Astrocyte of the cerebellum (primary cell): ENCODE data around the gene POLN.

Experiments
- DNase-seq: peaks from one replicate; pipeline ENCODE4 v3.0.0-alpha.2; 2011; ENCODE audit warnings: low read depth
- H3K4me3 ChIP-seq: 2 replicates; pipeline ENCODE4 v1.5.1; 2011; ENCODE audit warnings: mild to moderate bottlenecking, low read depth, low read length, moderate library complexity
- in situ Hi-C: cut with HindIII; loops from 2 replicates; pipeline ENCODE4 v1.10.0; 2017; ENCODE audit warnings: low sequenced_read_pairs
- TF ChIP-seq, protein P1 (sequence below): IDR thresholded peaks from 2 replicates; pipeline ENCODE4 v1.5.1; 2012; ENCODE audit warnings: low read length, low read depth, moderate library complexity, mild to moderate bottlenecking; ENCODE audit errors: missing control alignments

POLN gene

DNA sequence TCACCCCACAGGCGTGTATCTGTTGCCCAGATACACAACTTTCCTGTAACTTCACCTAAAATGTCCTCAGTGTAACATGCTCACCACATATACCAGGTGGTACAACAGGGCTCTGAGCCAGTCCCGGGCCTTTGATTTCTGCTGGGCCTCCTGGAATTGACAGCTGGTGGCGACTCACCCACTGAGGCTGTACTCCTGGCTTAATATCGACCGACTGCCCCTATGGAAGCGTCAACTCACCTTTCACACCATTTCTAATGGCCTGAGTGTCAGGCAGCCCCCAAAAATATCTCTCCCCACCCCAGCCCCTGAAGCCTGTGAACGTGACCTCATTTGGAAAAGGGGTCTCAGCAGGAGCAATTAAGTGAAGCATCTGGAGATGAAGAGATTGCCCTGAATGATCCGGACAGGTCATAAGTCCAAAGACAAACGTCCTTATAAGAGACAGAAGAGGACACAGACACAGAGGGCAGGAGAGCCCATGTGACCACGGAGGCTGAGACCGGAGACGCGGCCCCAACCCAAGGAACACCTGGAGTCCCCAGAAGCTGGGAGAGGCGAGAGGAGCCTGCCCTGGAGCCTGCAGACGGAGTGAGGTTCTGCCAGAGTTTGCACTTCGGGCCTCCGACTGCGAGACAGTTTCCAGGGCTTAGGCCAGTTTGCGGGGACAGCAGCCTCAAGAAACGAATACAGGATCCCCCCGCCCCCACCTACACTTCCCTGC, 32.6 kb upstream of the POLN start:
- in situ Hi-C loops, result no loop called here
- TF ChIP-seq, protein P1, sequence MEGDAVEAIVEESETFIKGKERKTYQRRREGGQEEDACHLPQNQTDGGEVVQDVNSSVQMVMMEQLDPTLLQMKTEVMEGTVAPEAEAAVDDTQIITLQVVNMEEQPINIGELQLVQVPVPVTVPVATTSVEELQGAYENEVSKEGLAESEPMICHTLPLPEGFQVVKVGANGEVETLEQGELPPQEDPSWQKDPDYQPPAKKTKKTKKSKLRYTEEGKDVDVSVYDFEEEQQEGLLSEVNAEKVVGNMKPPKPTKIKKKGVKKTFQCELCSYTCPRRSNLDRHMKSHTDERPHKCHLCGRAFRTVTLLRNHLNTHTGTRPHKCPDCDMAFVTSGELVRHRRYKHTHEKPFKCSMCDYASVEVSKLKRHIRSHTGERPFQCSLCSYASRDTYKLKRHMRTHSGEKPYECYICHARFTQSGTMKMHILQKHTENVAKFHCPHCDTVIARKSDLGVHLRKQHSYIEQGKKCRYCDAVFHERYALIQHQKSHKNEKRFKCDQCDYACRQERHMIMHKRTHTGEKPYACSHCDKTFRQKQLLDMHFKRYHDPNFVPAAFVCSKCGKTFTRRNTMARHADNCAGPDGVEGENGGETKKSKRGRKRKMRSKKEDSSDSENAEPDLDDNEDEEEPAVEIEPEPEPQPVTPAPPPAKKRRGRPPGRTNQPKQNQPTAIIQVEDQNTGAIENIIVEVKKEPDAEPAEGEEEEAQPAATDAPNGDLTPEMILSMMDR, result no peak
- no peak overlapping the region for H3K4me3 ChIP-seq
- DNase-seq, result no peak

GRCh38 chr4:2273657-2274319, 31.9 kb upstream of the POLN start:
- no peak overlapping the region for H3K4me3 ChIP-seq
- in situ Hi-C loops, result no loop called here
- TF ChIP-seq, protein P1, result no peak
- no peak for DNase-seq

DNA sequence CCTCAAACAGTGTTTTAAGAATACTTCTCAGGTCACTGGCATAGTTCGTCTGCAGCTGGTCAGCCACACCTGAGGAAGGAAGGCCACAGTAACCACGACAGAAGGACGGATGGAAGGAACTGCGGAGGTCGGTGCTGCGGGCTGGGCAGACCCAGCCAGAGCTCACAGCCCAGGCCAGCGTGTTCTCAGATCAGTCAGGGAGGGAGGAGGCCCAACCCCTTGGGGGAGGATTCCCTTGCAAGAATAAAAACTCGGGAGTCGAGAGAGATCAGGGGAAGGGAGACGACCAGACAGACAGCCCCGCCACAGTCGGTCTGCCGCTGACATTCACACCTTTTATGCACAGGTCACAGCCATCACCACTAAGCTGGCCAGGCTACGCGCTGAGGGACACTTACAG, 31.3 kb upstream of the POLN start:
- TF ChIP-seq, protein P1, result no peak
- H3K4me3 ChIP-seq, result no peak overlapping the region
- in situ Hi-C loops, result no loop called here
- no peak for DNase-seq

- no peak overlapping the region for H3K4me3 ChIP-seq
- no peak for DNase-seq
- in situ Hi-C loops, result no loop called here
- TF ChIP-seq, protein P1, result no peak
Observed at GRCh38 chr4:2272828-2273120, 30.9 kb upstream of the POLN start.

DNA sequence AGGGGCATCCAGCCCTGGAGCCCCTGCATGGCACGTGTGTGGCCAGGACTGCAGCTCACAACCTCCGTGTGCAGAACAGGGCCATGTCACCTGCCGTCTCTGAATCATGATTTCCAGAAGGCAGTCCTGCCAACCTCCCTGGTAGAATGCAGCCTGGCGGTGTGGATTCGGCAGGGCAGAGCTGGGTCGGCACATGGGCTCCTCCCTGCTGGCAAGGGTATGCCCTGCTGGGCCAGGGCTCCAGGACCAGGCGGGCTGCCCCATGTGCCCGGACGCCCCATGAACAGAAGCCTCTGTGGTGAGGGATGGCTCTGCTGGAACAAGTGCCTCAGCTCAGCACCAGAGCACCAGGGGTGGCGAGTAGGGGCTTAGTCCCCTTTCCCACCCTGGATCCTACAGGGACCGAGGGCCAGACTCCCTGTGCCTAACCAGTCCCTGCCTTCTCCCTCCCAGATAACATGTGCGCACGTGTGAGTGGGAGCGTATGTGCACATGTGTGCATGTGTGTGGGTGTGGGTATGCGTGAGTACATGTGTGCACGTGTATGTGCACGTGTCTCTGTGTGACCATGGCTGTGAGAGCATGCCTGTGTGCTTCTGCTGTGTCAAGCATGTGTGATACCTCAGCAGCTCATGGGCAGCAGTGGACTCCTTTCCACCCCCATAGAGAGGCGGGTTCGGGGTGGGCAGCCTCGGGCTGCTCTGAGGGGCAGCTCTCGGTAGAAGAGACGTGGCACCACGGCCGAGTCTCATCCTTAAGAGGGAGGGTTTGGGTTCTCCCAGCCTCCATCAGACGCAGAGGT, 30.3 kb upstream of the POLN start:
- TF ChIP-seq, protein P1, result no peak
- H3K4me3 ChIP-seq, result no peak overlapping the region
- no peak for DNase-seq
- in situ Hi-C loops, result no loop called here

GRCh38 chr4:2271279-2272025, 29.5 kb upstream of the POLN start:
- TF ChIP-seq, protein P1, result no peak
- no peak overlapping the region for H3K4me3 ChIP-seq
- in situ Hi-C loops, result no loop called here
- no peak for DNase-seq
